Fibroblast of mammary gland (primary cell): ENCODE measurements around the gene PPCDC.

Experiments used
- DNase-seq: peaks from one replicate; pipeline ENCODE4 v3.0.0-alpha.2; 2010; ENCODE audit warnings: low read depth
- H3K4me3 ChIP-seq: 2 replicates; pipeline ENCODE4 v1.5.1; 2011; ENCODE audit warnings: low read depth, mild to moderate bottlenecking, low read length, moderate library complexity; ENCODE audit not compliant: control insufficient read depth
- TF ChIP-seq, protein P1 (sequence below): conservative IDR thresholded peaks from 2 replicates; pipeline ENCODE4 v1.5.1; 2011; ENCODE audit warnings: low read depth, low read length, inconsistent platforms; ENCODE audit not compliant: control insufficient read depth, insufficient read depth

The PPCDC gene

DNA sequence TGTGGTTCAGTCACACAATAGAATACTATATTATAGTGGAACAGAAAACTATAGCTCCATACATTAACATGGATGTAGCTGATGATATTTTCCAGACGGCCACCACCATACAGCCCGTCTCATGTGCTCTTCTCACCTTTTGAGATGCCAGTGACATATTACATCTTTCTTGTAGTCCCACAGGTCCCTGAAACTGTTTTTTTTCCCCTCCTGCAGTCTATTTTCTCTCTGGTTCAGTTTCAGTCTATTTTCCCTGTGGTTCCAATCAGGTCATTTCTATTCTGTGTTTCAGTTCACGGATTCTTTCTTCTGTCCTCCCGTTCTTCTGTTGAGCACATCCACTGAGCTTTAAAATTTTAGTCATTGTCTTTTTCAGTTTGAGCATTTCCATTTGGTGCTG lies 72.2 kb downstream of the PPCDC start:
- no peak overlapping the region for H3K4me3 ChIP-seq
- TF ChIP-seq, protein P1, sequence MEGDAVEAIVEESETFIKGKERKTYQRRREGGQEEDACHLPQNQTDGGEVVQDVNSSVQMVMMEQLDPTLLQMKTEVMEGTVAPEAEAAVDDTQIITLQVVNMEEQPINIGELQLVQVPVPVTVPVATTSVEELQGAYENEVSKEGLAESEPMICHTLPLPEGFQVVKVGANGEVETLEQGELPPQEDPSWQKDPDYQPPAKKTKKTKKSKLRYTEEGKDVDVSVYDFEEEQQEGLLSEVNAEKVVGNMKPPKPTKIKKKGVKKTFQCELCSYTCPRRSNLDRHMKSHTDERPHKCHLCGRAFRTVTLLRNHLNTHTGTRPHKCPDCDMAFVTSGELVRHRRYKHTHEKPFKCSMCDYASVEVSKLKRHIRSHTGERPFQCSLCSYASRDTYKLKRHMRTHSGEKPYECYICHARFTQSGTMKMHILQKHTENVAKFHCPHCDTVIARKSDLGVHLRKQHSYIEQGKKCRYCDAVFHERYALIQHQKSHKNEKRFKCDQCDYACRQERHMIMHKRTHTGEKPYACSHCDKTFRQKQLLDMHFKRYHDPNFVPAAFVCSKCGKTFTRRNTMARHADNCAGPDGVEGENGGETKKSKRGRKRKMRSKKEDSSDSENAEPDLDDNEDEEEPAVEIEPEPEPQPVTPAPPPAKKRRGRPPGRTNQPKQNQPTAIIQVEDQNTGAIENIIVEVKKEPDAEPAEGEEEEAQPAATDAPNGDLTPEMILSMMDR, result no peak
- no peak for DNase-seq

GRCh38 chr15:75097939-75098338 lies 74.5 kb downstream of the PPCDC start:
- TF ChIP-seq, protein P1, result no peak
- no peak for DNase-seq

DNA sequence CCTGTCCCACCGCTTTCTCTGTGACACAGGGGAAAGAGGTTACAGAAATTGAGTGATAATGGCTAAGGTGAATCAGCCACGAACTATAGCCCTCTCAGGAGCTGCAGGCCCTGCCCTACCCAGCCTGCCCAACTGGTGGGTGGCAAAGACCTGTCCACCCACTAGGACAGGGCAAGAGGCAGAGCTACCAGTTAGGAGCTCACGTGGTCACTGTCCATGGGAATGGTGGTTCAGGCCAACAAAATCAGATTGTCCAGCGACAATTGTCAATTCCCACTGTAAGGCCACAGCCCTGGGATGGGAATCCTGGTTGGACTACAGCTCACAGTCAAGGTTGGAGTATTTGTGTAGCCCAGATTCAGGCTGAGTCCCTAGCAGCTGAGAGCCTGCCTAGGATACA lies 75.0 kb downstream of the PPCDC start:
- TF ChIP-seq, protein P1, result no peak
- DNase-seq, result no peak
- no peak overlapping the region for H3K4me3 ChIP-seq

More at GRCh38 chr15:75097939-75098338, 74.5 kb downstream of the PPCDC start:
- no peak overlapping the region for H3K4me3 ChIP-seq
